GM21528 (cell line): ENCODE measurements around the gene ARFIP1.
"Not testable (repeated sequence)": the region's sequence is repeated elsewhere in the genome, so short reads cannot be mapped to it uniquely, and the experiment has no call there.

ENCODE experiments used
- ATAC-seq: cut with Tn5 transposase; IDR thresholded peaks from one replicate; pipeline ENCODE4 v1.9.1; 2021; ENCODE audit warnings: mild to moderate bottlenecking, moderate library complexity; ENCODE audit not compliant: unreplicated experiment, low FRiP score

The ARFIP1 gene

GRCh38 chr4:152892974-152893373, 113.2 kb downstream of the ARFIP1 start:
- ATAC-seq: no peak

GRCh38 chr4:152894673-152895072, 114.9 kb downstream of the ARFIP1 start:
- no peak for ATAC-seq

- ATAC-seq: no peak
Observed at GRCh38 chr4:152896811-152897210, 117.1 kb downstream of the ARFIP1 start.

GRCh38 chr4:152898133-152898532, 118.4 kb downstream of the ARFIP1 start:
- not testable (repeated sequence) for ATAC-seq

- ATAC-seq: no peak
Observed at GRCh38 chr4:152898606-152899005, 118.9 kb downstream of the ARFIP1 start.

GRCh38 chr4:152900395-152900794, 120.6 kb downstream of the ARFIP1 start:
- no peak for ATAC-seq

DNA sequence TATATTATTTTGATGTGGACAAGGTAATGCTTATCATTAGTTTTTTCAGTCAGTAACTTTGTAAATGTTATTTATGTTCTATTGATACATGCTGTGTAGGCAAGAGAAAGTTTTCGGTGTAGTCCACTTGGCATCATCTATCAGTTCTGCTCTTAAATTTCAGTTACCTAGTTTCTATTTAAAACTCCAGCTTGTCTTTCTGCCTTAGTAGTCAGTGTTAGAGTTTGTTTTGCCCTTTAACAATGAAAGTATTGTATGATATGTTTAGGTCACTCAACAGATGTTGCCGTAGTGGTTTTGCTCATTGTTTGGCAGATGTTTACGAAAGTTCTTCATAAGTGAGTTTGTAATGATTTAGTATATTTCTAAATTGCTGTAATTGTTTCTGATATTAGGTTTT, 121.5 kb downstream of the ARFIP1 start:
- no peak for ATAC-seq

DNA sequence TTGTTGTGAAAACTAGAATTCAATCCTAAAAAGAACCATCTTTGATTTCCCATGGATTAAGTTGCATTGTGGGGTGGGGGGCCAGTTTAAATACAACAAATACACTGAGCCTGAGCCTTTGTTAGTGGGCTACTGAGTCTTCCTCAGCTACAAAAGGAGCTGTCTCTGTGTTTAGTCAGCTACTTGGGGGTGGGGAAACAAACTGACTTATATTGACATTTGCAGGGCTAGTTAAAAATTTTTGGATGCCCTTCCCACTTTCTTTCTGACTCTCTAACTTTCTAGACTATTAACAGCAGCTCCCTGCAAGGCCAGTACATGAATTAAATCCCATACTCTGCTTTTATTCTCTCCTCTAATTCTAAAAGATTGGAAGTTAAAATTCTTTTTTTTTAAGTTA, 123.9 kb downstream of the ARFIP1 start:
- no peak for ATAC-seq

GRCh38 chr4:152909901-152910300, 130.1 kb downstream of the ARFIP1 start:
- no peak for ATAC-seq

GRCh38 chr4:152910521-152910920, 130.8 kb downstream of the ARFIP1 start:
- no peak for ATAC-seq

- ATAC-seq: no peak
Observed at GRCh38 chr4:152917543-152918395, 138.0 kb downstream of the ARFIP1 start.

GRCh38 chr4:152919826-152920225, 140.1 kb downstream of the ARFIP1 start:
- ATAC-seq: no peak

DNA sequence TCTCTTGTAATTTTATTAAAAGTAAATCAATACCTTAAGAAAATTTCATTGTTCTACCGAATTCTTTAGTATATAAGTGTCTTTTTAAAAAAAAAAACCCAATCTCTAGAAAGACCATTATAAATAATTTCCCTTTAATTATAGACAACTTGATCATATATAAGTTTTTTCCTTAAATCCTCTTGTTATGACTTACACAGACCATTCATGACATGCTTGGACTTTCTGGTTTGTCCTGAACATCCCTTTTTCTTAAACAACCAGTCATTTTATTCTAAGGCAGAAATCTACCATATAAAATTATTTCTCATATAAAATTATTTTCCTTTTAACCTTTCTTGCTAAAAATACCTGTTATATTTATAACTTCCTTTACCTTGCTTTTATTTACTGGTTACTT, 141.0 kb downstream of the ARFIP1 start:
- ATAC-seq: no peak

DNA sequence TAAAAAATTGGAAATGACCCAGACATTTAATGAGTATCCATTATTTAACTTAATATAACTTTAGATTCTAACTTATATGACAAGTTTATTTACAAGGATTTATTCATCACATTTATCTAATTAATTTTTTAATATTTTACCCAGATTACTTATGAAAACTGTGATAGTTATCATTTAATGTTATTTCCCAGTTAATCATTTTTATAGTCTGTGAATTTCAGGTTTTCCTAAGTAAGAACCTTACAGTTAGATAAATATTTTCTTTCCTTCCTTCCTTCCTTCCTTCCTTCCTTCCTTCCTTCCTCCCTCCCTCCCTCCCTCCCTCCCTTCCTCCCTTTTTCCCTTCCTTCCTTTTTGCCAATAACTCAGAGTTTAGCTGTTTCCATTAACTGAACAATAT, 141.5 kb downstream of the ARFIP1 start:
- no peak for ATAC-seq

GRCh38 chr4:152925851-152926250, 146.1 kb downstream of the ARFIP1 start:
- ATAC-seq: no peak

- no peak for ATAC-seq
Observed at GRCh38 chr4:152926959-152927358, 147.2 kb downstream of the ARFIP1 start.

DNA sequence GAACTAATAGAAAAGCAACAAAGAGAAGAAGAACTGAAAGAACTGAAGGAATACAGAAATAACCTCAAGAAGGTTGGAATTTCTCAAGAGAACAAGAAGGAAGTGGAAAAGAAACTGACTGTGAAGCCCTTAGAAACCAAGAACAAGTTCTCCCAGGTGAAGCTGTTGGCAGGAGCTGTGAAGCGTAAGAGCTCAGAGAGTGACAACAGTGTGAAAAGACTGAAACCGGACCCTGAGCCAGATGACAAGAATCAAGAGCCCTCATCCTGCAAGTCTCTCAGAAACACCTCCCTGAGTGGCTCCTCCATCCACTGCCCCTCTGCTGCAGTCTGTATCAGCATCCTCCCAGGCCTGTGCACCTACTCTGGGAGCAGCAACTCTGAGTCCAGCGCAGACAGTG, 148.0 kb downstream of the ARFIP1 start:
- peak; percentile 57 for ATAC-seq

DNA sequence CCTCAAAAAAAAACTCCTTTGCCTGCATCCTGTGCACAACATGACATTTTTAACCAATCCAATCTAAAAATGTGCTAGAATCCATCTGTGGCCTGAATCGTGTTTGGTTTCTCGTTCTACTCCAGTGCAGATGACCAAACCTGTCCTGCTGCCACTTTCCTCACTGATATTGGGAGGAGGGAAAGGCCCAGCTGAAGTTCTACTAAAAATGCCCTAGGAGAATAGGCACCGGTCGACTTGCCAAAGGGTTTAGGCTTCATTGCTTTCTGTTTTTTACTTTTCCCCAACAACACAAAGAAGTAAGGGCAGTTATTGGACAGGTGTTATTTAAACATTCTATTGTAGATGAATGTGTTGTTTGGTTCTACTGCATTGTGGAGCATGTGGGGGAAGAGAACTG, 148.5 kb downstream of the ARFIP1 start:
- no peak for ATAC-seq

DNA sequence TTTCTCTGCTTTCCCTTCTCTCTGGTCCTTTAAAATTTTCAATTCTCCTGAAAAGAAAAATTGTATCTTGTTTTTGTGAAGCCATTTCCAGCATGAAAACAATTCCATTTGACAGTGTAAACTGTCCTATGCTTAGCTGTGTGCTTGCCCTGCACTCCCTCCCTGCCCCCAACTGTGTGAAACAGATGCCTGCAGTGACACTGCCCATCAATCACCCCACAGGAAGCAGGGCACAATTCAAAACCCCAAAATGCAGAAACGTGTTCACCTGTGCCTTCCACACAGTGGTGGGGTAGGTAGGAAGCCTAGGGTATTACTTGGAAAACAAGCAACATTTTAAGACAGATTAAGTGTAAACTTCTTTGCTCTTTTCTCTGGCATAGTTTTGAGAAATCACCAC, 150.1 kb downstream of the ARFIP1 start:
- no peak for ATAC-seq

DNA sequence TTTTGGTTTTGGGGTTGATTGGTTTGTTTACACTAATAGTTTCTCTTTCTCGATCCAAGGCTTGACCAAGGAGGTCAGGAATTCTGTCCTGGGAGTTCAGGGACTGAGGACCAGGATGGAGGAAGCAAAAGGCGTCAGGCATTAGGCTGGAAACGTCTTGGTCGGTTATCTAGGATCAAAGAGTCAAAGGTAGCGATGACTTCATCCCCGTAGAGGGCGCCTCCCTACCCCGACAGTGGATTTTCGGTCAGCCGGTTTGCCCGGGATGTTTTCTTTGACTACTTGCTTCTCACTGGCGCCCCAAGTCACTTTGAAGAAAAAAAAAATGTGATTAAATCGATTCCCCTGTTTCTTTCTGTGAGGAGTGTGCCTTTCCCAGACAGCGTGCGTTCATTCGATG, 155.4 kb downstream of the ARFIP1 start:
- no peak for ATAC-seq

DNA sequence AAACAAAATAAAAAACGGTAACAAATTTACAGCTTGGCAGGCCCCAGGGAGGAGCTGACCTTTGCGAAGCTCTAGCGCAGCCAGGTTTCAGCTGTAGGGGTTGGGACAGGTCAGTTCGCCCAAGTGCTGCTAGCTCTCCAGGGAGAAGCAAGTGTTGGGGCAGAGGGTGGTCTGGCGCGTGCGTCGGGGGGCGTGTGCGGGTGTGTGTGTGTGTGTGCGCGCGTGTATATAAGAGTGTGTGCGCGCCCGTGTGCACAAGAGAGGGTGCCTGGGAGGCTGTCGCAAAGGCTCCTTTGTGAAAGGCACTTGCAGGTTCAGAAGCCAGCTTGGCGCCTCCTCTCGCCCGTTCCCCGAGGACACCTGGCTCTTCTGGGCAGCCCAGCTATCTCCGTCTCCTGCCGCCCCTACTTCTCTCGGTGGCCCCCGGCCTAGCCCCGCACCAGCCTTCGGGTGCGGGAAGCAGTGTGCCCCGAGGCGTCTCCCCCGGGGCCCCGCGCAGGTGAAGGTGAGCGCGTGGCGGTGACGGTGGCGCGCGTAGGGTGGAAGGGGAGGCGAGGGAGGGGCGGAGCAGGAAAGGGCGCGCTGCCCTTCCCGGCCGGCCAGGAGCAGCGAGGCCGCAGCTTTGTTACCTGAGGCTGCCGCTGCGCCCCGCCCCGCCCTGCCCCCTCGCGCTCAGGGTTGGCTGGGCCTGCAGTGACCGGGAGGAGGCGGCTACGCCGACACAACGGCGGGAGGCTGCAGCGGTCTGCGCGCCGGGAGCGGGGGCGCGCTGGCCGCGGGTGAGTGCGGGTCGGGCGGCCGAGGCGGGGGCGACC, 156.1 kb downstream of the ARFIP1 start, which contains the start of gene FHDC1:
FHDC1 (plus strand) TSS at position 693 of the 815 bp plus-strand sequence. CDS start 6,735 bp downstream, outside the sequence.
- no peak for ATAC-seq
